BE2C (cell line): Measurements from ENCODE around the gene DYNC1H1.
A peak's percentile ranks its signal among the peaks of the same experiment; 100 is the strongest.

Experiments used
- DNase-seq: peaks from one replicate; pipeline ENCODE4 v3.0.0-alpha.2; 2020
- H3K27me3 ChIP-seq: fragments of 250-450 bp; sonication (Bioruptor Pico); 2 replicates; pipeline ENCODE4 v1.5.1; 2020; ENCODE audit warnings: mild to moderate bottlenecking
- H3K36me3 ChIP-seq: fragments of 250-450 bp; sonication (Bioruptor Pico); 2 replicates; pipeline ENCODE4 v1.5.1; 2020; ENCODE audit warnings: mild to moderate bottlenecking
- H3K4me1 ChIP-seq: fragments of 250-450 bp; sonication (Bioruptor Pico); 2 replicates; pipeline ENCODE4 v1.5.1; 2020
- H3K4me3 ChIP-seq: 2 replicates; pipeline ENCODE4 v1.5.1; 2011; ENCODE audit warnings: low read depth, low read length
- H3K9me3 ChIP-seq: fragments of 250-450 bp; sonication (Bioruptor Pico); 2 replicates; pipeline ENCODE4 v1.5.1; 2020
- TF ChIP-seq, protein P1 (sequence below): IDR thresholded peaks from 2 replicates; pipeline ENCODE4 v1.5.1; 2012; ENCODE audit warnings: mild to moderate bottlenecking, low read depth, low read length

Gene DYNC1H1

DNA sequence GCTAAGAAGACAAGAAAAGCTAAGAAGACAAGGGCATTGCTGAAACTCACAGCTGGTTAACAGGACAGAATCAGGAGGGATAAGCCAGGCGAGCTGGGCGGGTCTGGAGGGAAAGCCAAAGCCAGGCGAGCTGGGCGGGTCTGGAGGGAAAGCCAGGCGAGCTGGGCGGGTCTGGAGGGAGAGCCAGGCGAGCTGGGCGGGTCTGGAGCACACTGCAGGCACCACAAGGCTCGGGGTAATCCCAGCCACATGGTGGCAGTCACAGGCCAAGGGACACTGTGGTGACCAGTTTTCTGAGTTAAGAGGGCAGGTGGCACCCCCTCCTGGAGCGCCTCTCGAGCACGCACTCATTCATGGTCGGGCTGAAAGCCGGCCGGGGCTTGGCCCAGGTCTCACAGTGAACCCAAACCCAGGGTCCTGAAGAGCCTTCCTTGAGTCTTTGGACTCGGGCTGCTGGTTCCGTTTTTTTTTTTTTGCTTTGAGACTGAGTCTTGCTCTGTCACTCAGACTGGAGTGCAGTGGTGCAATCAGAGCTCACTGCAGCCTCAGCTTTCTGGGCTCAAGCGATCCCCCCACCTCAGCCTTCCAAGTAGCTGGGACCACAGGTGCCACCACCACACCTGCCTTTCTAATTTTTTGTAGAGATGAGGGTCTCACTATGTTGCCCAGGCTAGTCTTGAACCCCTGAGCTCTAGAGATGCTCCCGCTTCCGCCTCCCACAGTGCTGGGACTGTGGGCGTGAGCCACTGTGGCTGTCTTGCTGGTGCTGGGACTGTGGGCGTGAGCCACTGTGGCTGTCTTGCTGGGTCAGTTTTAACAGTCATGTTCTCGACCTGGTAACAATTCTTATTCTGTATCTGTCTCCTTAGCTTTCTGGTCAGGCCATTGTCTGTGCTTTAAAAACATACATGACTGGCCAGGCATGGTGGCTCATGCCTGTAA is 82.2 kb downstream of the DYNC1H1 start:
- H3K36me3 ChIP-seq: peaks cover 84% of the 10 kb centered on the region
- peak; percentile 97 for DNase-seq
- no peak overlapping the region for H3K4me3 ChIP-seq
- TF ChIP-seq, protein P1, sequence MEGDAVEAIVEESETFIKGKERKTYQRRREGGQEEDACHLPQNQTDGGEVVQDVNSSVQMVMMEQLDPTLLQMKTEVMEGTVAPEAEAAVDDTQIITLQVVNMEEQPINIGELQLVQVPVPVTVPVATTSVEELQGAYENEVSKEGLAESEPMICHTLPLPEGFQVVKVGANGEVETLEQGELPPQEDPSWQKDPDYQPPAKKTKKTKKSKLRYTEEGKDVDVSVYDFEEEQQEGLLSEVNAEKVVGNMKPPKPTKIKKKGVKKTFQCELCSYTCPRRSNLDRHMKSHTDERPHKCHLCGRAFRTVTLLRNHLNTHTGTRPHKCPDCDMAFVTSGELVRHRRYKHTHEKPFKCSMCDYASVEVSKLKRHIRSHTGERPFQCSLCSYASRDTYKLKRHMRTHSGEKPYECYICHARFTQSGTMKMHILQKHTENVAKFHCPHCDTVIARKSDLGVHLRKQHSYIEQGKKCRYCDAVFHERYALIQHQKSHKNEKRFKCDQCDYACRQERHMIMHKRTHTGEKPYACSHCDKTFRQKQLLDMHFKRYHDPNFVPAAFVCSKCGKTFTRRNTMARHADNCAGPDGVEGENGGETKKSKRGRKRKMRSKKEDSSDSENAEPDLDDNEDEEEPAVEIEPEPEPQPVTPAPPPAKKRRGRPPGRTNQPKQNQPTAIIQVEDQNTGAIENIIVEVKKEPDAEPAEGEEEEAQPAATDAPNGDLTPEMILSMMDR: peak; percentile 79
- H3K9me3 ChIP-seq: no peaks in the 10 kb centered on the region
- no peaks in the 10 kb centered on the region for H3K4me1 ChIP-seq
- H3K27me3 ChIP-seq: no peaks in the 10 kb centered on the region

DNA sequence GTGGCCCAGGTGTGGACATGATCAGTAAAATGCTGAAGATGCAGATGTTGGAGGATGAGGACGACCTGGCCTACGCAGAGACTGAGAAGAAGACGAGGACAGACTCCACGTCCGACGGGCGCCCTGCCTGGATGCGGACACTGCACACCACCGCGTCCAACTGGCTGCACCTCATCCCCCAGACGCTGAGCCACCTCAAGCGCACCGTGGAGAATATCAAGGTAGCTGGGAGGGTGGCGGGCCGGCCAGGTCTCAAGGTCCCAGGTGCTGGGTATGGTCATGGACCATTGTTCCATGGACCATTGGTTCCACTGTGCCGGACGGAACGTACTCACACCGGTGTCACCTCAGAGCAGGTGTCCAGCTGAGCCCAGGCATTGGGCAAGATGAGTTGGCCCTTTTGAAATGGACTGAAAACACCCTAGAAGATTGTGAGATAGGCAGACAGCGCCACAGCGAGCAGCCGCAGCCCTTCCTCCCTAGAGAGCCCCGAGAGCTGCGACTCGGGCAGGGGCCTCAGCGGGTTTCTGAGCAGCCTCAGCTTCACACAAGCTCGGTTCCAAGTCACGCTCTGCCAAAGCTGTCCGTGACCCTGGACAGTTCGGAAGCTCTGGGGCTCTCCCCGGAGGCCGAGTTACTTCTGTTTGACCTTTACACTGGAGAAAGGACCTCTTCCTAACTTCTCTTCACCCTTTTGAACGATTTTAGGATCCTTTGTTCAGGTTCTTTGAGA is 83.6 kb downstream of the DYNC1H1 start:
- Histone ChIP-seq H3K36me3 (peaks cover 82% of the 10 kb centered on the region), H3K9me3 (no peaks in the 10 kb centered on the region), H3K27me3 (no peaks in the 10 kb centered on the region), H3K4me1 (no peaks in the 10 kb centered on the region), H3K4me3 (no peak overlapping the region)
- TF ChIP-seq, protein P1: no peak
- no peak for DNase-seq

DNA sequence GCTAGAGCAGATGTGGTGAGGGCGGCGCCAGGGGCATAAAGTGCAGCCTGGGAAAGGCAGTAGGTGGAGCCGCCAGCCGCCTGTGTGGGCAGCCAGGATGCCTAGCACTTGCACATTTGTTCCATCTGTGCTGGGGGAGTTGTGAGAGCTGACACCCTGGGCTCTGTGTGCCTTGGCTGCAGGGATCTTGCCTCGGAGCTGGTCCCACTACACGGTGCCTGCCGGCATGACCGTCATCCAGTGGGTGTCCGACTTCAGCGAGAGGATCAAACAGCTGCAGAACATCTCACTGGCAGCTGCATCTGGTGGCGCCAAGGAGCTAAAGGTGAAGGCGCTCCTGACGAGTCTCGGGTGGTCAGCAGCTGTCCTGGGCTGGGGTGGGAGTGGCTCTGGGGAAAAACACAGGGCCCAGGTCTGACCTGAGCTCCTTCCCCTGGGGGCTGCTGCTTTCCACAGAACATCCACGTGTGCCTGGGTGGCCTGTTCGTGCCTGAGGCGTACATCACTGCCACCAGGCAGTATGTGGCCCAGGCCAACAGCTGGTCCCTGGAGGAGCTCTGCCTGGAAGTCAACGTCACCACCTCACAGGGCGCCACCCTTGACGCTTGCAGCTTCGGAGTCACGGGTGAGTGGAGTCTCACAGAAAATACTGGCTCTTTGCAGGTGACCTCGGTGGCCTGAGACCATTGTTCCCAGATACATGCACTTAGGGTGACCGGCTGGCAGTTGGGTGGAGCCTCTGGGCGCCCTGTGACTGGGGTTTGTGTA is 85.1 kb downstream of the DYNC1H1 start:
- Histone ChIP-seq H3K36me3 (peaks cover 75% of the 10 kb centered on the region), H3K4me3 (no peak overlapping the region)
- no peak for DNase-seq

DNA sequence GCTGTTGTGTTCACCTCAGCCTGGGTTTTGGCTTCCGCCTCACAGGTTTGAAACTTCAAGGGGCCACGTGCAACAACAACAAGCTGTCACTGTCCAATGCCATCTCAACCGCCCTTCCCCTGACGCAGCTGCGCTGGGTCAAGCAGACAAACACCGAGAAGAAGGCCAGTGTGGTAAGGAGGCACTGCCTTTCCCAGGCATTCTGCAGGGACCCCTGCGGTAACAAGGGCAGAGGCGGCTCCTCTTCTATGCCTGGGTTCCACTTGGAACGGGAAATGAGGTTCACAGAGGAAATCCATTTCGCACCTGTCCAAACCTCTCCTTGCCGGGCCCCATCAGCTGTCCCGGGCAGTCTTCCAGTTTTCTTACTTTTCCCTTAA is 85.6 kb downstream of the DYNC1H1 start:
- H3K4me3 ChIP-seq: no peak overlapping the region
- no peaks in the 10 kb centered on the region for H3K27me3 ChIP-seq
- TF ChIP-seq, protein P1: no peak
- H3K36me3 ChIP-seq: peaks cover 72% of the 10 kb centered on the region
- no peak for DNase-seq
- no peaks in the 10 kb centered on the region for H3K4me1 ChIP-seq
- H3K9me3 ChIP-seq: no peaks in the 10 kb centered on the region

More for the DNA sequence above, 85.1 kb downstream of the DYNC1H1 start:
- no peaks in the 10 kb centered on the region for H3K9me3 ChIP-seq
- no peaks in the 10 kb centered on the region for H3K27me3 ChIP-seq
- no peaks in the 10 kb centered on the region for H3K4me1 ChIP-seq
- TF ChIP-seq, protein P1: no peak

DNA sequence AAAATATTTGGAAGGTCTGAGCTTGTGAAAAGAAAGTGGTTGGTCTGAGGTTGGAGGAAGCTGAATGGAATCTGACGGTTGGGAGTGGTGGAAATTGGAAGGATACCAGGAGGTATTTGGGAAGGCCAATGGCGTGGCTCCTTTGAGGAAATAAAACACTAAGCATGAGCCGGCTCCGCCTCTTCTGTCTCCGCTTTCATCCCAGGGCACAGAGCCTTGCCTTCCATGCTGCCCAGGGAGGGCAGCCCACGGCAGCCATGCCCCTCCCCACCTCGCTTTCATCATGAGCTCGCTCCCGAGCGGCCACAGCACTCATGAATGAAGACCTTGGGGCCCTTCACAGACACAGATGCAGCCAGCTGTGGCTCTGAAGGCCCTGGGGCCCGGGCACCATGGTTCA is 86.3 kb downstream of the DYNC1H1 start:
- Histone ChIP-seq H3K4me3 (no peak overlapping the region), H3K9me3 (no peaks in the 10 kb centered on the region), H3K27me3 (no peaks in the 10 kb centered on the region), H3K36me3 (peaks cover 72% of the 10 kb centered on the region), H3K4me1 (no peaks in the 10 kb centered on the region)
- TF ChIP-seq, protein P1: no peak
- DNase-seq: no peak
